ENCODE measurements around the gene GNAI3.

GNAI3 gene

DNA sequence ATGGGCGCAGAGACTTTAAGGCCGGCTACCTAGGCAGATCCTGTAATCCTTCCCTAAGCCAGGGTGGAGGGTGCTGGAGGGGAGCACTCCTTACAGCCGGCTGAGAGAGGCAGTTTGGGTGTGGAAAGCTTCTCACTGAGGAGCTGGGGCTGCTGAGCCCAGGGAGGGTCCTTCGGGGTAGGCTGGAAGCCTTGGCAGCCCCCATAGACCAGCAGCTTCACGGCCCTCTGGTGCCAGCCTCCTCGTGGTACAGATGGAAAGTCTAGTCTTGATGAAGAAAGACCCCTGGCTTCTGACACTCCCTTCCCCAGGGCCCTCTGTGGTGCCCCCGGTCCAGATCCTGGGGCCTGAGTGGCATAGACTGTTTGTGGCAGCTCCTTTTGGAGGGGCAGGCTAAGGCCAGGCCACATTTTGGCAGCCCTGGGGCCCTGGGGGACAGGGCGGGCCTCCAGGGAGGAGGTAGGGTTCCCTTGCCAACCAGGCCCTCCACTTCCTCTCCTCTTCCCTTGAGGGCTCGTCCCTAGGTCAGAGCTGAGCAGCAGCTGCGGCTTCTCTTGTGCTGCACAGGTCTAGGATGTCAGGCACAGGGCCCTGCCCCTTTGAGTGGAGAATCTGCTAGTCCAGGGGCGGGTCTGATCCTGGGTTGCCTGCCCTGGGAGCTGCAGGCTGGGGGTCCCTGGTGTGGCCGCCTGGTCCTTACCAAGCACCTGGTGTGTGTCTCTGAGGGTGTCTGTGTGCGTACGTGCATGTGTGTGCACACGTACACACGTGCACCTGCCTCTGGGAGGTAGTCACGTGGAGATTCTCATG is 76.0 kb downstream of the GNAI3 start:
- DNase-seq (ENCODE audit: low spot score), result peak; percentile 48

DNA sequence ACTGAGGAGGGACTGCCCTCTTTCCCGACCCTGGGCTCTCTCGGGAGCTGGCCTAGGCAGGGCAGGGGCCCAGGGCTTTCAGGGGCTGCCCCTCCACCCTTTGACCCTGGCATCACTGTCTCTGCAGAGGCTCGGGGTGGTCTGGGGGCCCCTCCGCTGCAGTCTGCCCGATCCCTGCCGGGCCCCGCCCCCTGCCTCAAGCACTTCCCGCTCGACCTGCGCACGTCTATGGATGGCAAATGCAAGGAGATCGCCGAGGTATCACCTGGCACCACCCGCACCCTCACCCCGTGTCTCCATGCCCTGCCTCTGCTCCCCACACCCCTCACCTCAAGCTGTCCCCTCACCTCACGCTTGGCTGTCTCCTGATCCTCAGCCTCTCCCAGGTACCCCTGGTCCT is 76.8 kb downstream of the GNAI3 start:
- no peak for DNase-seq (ENCODE audit: low spot score)

GRCh38 chr1:109625601-109626560 is 77.5 kb downstream of the GNAI3 start:
- peak; percentile 48 for DNase-seq (ENCODE audit: low spot score)

GRCh38 chr1:109626682-109627408 is 78.4 kb downstream of the GNAI3 start:
- DNase-seq (ENCODE audit: low spot score), result peak; percentile 37

- peak; percentile 34 for DNase-seq (ENCODE audit: low spot score)
Observed at GRCh38 chr1:109627692-109628399, 79.4 kb downstream of the GNAI3 start.

DNA sequence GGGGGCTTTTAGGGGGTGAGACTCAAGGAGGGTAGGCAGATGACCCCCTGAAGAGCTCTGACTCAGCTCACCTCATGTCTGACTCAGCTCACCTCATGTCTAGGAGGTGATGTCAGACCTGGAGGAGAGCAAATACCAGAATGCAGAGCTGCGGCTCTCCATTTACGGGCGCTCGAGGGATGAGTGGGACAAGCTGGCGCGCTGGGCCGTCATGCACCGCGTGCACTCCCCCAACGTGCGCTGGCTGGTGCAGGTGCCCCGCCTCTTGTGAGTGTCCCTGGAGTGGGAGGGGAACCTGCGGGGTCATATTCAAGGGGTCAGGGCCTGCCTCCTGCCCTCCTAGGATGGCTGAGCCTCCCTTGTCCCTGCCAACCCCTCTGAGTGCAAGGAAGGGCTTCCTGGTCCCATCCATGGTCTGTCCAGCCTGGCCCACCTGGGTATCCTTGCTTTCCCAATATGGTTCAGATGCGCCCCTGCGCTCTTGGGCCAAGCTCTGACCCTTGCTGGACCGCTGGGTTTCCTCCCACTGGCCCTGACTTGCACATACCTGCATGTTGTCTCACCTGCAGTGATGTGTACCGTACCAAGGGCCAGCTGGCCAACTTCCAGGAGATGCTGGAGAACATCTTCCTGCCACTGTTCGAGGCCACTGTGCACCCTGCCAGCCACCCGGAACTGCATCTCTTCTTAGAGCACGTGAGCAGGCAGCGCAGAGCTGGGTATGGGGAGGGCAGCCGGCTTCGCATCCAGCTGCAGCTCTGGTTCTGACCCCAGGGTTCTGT is 80.3 kb downstream of the GNAI3 start:
- DNase-seq (ENCODE audit: low spot score), result no peak

- no peak for DNase-seq (ENCODE audit: low spot score)
Observed at GRCh38 chr1:109629372-109630030, 81.1 kb downstream of the GNAI3 start.

GRCh38 chr1:109630081-109630897 is 81.9 kb downstream of the GNAI3 start:
- peak; percentile 73 for DNase-seq (ENCODE audit: low spot score)

- no peak for DNase-seq (ENCODE audit: low spot score)
Observed at GRCh38 chr1:109630898-109631512, 82.6 kb downstream of the GNAI3 start.

DNA sequence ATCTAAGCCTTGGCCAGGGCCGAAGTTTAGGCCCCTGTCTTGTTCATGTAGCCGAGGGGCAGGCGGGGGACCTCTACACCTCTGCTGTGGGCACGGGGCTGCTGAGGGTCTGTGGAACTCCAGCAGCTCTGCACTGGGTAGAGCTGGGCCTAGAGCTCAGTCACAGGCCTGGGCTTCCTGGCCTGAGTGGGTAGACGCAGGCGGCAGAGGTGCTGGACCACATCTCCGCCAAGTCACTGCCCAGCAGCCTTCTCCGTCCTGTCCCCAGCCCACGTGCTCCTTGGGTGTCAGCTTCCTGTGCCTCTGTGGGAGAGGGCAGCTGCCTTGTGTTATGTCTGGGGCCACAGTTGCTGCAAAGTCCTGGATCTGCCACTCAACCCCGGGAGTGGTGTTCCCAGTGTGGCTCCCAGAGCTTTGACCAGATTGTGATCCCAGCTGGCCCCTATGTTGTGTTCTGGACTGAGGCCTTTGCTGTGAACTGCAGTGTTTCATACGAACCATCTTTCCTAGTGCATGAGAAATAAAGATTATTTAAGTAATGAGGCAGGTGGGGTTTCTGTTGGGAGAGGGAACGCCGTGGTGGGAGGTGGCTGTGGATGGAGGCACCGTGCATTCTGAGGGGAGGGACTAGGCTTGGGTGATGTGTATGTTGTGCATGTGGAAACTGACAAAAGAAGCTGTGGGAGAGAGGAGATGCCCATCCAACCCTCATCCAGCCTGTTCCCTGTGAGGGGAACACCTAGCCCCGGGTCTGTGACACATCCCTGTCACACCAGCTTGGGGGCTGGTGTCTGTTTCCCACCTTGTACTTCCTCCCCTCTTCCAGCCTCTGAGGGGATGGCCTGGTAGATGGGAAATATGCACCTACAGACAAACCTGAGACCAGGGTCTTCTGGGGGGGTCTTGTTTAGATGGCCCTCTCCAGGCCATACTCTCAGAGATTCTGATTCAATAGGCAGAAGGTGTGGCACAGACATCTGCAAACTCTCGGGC is 83.4 kb downstream of the GNAI3 start:
- no peak for DNase-seq (ENCODE audit: low spot score)

DNA sequence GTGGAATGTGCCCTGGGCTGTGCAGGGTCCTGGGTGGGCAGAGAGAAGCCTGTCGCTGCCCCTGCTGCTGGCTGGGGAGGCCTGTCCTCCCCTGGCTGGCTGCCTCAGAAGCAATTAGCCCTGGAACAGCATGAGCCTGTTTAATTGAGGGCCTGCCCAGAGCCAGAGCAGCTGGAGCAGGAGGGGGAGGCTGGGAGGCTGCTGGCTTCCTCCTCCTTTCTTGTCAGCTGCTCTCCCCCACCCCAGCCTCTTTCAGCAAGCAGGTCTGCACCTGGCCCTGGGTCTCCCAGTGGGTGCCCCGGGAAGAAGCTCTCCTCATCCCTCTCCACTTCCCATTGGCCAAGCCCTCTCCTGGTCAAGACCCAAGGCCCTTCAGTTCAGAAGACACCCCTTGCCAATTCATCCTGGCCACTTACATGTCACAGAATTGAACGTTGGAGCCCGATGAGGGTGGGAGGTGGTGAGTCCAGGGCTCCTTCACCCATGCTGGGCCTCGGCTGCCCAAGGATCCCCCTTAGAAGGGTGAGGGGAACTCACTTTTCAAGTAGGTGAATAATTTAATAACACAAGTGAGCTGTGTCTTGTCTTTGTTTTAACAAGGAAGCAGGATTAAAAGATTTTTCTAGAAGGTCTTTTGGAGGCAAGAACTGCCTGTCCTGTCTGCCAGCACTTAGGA is 84.4 kb downstream of the GNAI3 start:
- peak; percentile 45 for DNase-seq (ENCODE audit: low spot score)

DNA sequence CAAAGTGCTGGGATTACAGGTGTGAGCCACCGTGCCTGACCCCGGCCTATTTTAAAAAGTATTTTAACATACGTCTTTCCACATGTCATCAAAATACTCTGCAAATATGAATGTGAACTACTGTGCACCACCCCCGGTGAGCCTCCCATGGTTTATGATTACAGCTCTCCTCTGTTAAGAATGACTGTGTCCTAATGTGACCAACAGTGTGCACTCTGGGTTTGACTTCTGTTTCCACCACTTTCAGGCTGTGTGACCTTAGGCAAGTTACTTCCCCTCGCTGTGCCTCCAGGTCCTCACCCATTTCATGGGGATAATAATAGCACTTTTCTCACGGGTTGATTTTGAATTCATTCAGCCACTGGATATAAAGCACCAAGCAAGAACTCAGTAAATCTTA is 85.9 kb downstream of the GNAI3 start:
- peak; percentile 29 for DNase-seq (ENCODE audit: low spot score)

DNA sequence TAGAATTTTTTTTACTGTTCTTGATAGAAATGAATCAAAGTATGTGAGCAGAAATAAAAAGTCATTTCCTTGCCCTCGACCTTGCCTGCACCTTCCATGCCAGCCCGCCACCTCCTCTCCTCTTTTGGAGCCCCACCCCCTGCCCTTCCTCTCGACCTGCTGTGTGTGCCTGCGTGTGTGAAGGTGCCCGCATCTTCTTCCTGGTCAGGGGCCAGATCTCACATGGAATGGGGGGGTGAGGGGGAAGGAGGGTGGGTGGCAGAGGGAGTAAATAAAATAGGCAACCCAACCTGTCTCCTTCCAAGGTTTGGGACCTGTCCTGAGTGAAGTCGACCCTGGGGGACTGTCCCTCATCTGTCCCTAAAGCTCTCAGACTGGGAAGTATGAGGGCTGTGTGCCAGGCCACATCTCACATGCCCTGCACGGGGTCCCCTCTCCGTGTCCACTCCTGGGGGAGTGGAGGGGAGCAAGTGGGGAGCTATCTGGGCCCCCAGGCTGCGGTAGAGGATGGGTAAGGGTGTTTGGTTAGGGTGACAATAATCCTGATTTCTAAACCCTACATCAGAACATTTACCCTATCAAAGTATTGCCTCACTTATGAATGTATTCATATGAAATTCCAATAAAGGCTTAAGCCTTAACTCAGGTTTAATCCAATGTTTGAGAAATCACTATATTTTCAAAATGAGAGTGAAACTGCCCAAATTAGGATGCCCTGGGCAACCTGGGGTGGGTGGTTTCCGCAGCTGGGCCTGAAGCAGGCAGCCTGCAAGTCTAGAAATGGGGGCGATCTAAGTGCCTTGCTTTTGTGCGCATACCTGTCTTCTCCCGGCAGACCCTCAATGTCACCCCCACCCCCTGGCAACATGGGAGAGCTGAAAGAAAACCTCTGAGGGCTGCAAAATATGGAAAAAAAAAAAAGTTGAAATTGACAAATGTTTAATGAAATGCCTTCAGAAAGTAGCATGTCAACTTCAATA is 86.6 kb downstream of the GNAI3 start:
- DNase-seq (ENCODE audit: low spot score), result peak; percentile 39

GRCh38 chr1:109635862-109636200 is 87.4 kb downstream of the GNAI3 start:
- no peak for DNase-seq (ENCODE audit: low spot score)

DNA sequence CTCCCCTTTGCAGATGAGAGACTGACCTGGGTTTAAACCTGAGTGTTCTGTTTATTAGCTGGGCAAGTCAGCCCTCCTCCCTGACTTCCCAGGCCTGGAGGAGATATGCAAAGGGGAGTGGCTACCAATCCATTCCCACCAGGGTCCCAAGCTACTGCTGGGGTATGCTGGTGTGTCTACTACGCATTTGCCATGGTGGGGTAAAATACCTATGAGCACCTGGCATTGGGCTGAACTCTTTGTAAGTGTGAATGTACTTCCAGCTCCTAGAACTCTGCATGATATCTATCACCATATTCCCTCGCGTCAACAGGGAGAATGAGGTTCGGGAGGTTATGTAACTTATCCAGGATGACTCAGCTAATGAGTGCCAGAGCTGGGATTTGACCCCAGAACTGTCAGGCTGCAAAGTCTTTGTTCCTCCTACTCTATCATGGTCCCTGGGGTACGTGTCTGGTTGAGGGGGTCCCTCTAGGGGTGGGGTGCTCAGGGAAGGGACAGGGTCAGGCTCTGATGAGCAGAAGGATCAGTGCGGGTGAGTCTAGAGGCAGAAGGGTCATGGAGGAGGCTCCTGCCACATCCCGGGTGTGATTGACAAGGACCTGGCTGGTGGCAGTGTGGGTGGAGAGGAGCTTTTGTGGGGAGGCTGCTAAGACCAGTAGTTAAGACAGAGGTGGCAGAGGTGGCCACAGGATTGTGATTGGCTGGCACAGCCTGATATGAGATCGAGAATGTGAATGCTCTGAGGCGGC is 88.0 kb downstream of the GNAI3 start:
- DNase-seq (ENCODE audit: low spot score), result peak; percentile 47
